A673 (cell line): ENCODE measurements around the gene SBF2.

ENCODE experiments used
- CTCF ChIP-seq: fragments of 300-800, 200-600 bp; sonication (generic); conservative IDR thresholded peaks from 2 replicates; pipeline ENCODE4 v1.5.1; 2017; ENCODE audit warnings: low read depth, mild to moderate bottlenecking, antibody characterized with exemption, low read length, moderate library complexity, mixed read lengths
- EZH2 ChIP-seq: fragments of 200-600 bp; sonication (generic); IDR thresholded peaks from 2 replicates; pipeline ENCODE4 v1.6.1; 2017; ENCODE audit warnings: borderline replicate concordance, low read depth, mild to moderate bottlenecking, mixed read lengths, antibody characterized with exemption, low read length; ENCODE audit not compliant: poor library complexity, severe bottlenecking

GRCh38 chr11:10291801-10292638 lies 2.0 kb downstream of the SBF2 start:
- TF ChIP-seq EZH2 = no peak
- TF ChIP-seq CTCF = no peak
